ENCODE measurements around the gene MRTFA. TPM values are rescaled to one million over a fixed set of nuclear protein-coding genes. Genes with fewer than 3 reads are reported as not detected.

The MRTFA gene
- polyA plus RNA-seq, 3 donors = 15.3 to 19.7 (median 15.8) TPM

DNA sequence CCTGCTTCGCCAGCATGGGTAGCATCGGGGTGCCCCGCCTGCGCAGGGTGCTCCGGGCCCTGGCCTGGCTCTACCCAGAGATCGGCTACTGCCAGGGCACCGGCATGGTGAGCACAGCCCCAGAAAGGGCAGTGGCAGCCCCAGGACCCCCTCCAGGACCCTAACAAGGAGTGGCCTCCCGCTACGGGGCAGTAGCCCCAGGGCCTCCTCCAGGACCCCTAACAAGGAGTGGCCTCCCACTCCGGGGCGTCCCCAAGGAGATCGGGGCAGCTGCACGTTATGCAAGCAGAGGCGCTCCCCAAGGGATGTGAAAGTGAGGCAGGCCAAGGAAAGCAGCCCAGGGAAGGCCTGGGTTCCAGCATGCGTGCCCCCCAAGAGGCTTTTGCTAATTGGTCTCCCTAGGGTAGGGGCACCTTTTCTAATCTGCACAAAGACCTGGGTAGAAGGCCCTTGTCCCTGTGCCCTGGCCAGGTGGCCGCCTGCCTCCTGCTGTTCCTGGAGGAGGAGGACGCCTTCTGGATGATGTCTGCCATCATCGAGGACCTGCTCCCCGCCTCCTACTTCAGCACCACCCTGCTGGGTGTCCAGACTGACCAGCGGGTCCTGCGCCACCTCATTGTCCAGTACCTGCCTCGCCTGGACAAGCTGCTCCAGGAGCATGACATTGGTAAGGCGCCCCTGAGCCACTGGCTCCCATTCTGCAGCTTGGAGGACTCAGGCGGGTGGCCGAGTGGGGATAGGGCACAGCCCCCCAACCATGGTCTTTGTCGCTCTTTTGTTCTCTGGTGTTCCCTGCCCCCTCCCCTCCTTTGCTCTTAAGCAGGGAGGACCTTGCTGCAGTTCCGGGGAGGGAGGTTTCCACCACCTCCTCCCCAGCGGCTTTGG lies 231.1 kb downstream of the MRTFA start:
- no peak overlapping the region for H3K27ac ChIP-seq (ENCODE audit: low read depth, low read length)
- WGBS, 3 donors = 89 to 91% (median 90%) methylated on average over 25 to 28 of the region's 28 CpGs

DNA sequence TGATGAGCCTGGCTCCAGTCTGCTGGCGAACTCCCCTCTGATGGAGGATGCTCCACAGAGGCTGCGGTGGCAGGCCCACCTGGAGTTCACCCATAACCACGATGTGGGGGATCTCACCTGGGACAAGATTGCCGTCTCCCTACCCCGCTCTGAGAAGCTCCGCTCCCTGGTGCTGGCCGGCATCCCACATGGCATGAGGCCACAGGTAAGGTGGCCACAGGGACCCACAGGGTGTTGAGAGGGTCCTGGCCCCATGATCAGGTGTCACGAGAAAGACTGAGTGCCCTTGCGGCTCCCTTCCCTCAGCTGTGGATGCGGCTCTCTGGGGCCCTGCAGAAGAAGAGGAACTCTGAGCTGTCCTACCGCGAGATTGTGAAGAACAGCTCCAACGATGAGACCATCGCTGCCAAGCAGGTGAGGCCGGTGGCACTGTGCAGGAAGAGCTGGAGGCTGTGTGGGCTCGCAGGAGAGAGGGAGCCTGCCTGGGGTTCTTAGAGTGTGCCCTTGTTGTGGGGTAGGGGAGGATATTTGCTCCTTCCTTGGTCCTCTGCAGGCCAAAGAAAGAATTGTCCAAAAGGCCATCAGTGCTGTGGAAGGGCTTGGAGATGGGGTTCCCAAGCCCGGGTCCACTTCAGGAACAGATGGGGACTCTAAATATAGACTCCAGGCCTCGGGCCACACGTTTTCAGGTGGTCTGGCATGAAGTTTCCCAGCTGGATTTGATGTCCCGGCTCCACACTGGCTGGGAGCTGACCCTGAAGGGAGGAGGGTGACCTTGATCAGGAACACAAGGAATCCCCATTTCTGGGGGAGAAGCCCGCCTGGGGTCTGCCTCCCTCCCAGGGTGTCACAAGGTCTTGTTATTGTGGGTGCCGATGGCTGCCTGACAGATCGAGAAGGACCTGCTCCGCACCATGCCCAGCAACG lies 232.0 kb downstream of the MRTFA start:
- 84 to 91% (median 89%) methylated on average over 25 of the region's 25 CpGs for WGBS, 3 donors
- H3K27ac ChIP-seq (ENCODE audit: low read depth, low read length) = no peak overlapping the region

DNA sequence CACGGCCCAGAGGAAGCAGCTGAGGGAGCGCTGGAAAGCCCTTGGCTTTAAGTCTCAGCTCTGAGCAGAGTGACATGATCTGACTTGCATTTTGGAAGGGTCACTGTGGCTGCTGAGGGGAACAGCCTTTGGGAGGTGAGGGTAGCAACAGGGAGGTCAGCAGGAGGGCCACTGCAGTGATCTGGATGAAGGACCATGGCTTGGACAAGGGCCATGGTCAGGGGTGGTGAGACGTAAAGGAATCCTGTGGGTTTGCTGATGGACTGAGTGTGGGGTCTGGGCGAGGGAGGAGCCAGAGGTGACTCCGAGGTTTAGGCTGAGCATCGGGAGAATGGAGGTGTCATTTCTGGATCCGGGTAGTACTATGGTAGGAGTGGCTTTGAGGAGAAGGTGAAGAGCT lies 232.9 kb downstream of the MRTFA start:
- WGBS, 3 donors = 89 to 92% (median 92%) methylated on average over 7 of the region's 7 CpGs
- H3K27ac ChIP-seq (ENCODE audit: low read depth, low read length) = no peak overlapping the region

DNA sequence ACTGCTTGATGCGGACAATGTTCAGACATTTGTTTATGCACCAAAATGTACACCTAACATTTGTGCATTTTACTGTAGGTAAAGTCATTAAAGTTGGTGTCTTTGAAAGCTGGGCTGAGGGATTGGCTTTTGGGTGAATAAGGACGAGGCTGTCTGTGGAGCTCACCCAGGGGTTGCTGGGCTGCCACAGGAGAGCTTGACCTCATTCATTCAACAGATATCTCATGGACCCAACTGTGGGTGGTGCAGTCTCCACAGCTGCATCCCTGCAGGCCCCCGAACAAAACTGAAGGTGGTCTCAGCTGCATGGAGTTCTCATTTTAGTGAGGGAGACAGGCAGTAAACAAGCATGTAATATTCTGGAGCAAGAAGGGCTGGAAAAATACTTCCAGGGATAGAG lies 233.4 kb downstream of the MRTFA start:
- WGBS, 3 donors = 88 to 96% (median 94%) methylated on average over 3 of the region's 3 CpGs
- H3K27ac ChIP-seq (ENCODE audit: low read depth, low read length) = no peak overlapping the region

DNA sequence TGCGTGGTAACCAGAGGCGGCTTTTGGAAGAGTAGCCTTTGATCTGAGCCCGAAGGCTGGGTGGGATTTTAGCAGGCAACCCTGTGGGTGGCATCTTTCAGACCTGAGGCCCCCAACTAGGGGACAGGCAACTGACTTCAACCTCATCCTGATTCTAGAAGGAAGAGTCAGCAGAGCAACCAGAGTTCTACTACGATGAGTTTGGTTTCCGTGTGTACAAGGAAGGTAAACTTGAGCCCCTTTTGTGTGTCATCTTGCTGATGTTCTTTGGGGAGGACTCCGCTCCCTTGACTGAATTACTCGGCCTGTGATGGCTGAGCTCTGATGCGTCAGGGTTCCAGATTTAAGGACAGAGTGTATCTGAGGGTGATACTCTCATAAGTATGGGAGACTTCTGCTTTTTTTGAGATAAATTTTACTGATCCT lies 234.5 kb downstream of the MRTFA start:
- 87 to 95% (median 93%) methylated on average over 8 of the region's 8 CpGs for WGBS, 3 donors
- H3K27ac ChIP-seq (ENCODE audit: low read depth, low read length) = no peak overlapping the region

DNA sequence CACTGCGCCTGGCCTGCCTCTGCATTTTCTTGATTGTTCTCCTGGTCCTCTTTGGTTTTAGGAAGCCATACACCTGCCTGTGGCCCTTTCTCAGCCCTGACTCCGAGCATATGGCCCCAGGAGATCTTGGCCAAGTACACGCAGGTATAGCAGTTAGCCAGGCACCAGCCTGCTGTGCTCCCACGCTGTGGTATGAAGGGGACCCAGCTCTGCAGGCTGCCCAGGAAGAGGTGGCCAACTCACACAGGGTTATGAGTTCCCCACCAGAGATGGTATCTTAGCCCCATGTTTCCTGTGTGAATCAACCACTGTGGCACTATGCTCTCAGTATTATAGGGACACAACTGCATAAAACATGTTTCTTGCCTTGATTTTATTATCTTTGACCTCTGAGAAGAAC lies 235.0 kb downstream of the MRTFA start:
- WGBS, 3 donors = 80 to 83% (median 82%) methylated on average over 4 of the region's 4 CpGs
- H3K27ac ChIP-seq (ENCODE audit: low read depth, low read length) = no peak overlapping the region

DNA sequence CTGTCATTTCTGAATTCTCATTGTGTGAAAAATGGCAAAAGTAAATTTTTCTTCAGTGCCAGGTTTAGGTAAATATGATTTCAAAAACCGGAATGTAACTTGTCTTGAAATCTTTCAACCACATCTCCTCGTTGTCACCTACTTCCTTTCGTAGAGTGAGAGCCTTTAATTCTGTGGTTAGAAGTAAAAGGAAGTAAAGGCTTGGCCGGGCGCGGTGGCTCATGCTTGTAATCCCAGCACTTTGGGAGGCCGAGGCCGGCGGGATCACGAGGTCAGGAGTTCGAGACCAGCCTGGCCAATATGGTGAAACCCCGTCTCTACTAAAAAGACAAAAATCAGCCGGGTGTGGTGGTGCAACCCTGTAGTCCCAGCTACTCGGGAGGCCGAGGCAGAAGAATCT lies 236.4 kb downstream of the MRTFA start:
- 46 to 83% (median 60%) methylated on average over 15 of the region's 15 CpGs for WGBS, 3 donors
- H3K27ac ChIP-seq (ENCODE audit: low read depth, low read length) = no peak overlapping the region

DNA sequence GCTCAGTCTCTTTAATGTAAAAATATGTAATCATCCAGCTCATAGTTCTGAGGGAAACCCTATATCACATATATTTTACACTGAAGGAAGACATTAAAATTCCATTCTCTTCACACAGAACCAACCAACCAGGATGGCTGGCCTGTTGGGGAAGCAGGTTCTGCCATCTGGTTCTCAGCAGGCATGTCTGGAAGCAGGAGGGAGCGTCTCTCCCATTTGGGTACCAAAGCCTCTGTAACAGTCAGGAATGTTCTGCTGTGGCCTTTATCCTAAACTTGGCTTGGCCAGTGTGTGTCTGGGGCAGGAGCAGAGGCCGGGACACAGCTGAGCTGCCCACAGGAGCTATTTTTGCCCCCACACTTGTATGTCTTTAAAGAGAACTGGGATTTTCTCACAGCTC lies 236.9 kb downstream of the MRTFA start:
- WGBS, 3 donors = 68 to 86% (median 72%) methylated on average over 2 of the region's 2 CpGs
- H3K27ac ChIP-seq (ENCODE audit: low read depth, low read length) = no peak overlapping the region

DNA sequence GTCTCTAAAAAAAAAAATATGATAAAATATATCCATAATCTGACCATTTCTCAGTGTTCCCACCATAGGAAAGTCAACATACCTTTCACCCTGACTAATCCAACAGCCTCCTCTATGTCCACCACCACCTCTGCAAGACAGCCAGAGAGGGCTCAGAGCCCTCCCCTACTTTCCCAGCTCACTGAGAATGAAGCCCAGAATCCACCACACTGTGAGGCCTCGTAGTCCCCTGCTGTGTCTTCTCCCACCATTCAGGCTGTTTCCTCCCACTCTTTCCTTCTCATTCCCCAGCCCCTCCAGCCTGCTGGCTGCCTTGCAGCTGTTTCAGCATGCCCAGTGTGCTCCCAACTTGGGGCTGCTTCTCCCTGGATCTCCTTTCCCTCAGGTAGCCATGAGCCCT lies 239.1 kb downstream of the MRTFA start:
- WGBS, 3 donors = 46 to 62% (median 48%) methylated on average over 1 of the region's 1 CpG
- no peak overlapping the region for H3K27ac ChIP-seq (ENCODE audit: low read depth, low read length)

DNA sequence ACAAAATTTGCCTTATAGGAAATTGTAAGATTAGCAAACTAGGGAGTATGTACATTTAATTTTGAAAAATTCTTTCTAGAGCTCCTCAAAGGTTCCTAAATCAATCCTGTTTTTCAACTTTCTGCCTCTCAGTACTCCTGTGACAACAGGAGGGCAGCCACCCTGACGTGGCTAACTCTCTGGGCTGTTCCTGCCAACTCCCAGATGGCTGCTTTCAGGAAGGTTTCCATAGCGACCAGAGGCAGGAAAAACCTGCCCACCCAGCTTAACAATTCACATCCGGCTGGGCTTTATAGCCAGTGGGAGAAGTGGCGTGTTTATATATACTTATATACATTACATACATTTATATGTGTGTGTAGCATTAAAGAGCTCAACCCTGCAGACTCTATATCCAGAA lies 239.6 kb downstream of the MRTFA start:
- WGBS, 3 donors = 16 to 44% (median 37%) methylated on average over 4 of the region's 4 CpGs
- H3K27ac ChIP-seq (ENCODE audit: low read depth, low read length) = no peak overlapping the region

DNA sequence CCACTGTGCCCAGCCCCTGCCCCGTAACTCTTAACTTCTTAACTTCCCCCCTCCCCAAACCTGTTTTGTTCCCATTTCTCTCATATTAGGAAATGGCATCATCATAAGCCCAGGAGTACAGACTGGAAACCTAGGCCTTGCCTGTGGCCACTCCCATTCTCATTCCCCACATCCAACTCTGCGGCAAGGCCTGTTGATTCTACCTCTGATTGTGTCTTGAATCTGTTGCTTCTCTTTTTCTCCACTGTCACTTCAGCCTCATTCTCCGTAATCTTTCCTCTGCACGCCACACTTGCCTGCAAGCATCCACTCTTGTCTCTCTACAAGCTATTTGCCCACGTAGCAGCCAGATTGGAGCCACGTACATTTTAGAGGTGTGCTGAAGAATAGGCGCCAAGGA lies 240.9 kb downstream of the MRTFA start:
- WGBS, 3 donors = 90 to 92% (median 90%) methylated on average over 7 of the region's 7 CpGs
- H3K27ac ChIP-seq (ENCODE audit: low read depth, low read length) = no peak overlapping the region

DNA sequence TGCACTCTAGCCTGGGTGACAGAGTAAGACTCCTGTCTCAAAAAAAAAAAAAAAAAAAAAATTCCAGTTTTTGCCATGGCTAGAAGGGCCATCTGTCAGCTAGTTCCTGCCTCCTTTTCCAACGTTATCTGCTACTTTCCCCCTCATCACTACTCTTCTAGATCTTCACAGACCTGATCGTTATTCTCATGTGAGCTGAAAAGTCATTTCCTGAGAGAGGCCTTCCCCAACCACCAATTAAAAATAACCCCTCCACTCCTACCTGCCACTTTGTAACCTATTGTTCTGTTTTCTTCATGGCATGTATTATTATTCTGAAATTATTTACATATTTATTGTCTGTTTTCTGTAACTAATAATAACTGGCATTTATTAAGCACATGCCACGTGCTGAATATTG lies 241.9 kb downstream of the MRTFA start:
- WGBS, 3 donors = 39 to 78% (median 55%) methylated on average over 3 of the region's 3 CpGs
- no peak overlapping the region for H3K27ac ChIP-seq (ENCODE audit: low read depth, low read length)

DNA sequence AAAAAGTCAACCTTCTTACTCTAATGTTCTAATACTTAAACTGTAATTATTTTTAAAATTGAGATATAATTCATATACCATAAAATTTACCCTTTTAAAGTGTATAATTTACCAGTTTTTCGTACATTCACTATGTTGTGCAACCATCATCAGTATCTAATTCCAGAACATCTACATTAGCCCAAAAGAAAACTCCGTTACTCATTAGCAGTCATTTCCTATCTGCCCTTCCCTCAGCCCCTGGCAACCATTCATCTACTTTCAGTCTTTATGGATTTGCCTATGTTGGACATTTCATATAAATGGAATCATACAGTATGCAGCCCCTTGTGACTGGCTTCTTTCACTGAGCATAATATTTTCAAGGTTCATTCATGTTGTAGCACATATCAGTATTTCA lies 243.9 kb downstream of the MRTFA start:
- H3K27ac ChIP-seq (ENCODE audit: low read depth, low read length) = no peak overlapping the region
- WGBS, 3 donors = 71 to 85% (median 79%) methylated on average over 2 of the region's 2 CpGs

DNA sequence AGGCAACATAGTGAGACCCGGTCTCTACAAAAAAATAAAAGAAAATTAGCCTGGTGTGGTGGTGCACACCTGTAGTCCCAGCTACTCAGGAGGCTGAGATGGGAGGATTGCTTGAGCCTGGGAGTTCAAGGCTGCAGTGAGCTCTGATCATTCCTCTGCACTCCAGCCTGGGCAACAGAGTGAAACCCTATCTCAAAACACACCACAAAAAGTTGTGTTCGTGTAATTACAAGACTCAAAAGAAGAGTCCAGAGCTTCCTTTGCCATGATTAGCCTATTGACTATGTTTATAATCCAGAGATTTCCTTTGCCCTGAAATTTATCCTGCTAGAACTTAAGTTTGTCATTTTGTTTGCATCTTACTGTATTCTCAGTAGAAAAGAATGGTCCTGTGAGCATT lies 245.1 kb downstream of the MRTFA start:
- H3K27ac ChIP-seq (ENCODE audit: low read depth, low read length) = no peak overlapping the region
- 81 to 88% (median 82%) methylated on average over 2 of the region's 2 CpGs for WGBS, 3 donors

DNA sequence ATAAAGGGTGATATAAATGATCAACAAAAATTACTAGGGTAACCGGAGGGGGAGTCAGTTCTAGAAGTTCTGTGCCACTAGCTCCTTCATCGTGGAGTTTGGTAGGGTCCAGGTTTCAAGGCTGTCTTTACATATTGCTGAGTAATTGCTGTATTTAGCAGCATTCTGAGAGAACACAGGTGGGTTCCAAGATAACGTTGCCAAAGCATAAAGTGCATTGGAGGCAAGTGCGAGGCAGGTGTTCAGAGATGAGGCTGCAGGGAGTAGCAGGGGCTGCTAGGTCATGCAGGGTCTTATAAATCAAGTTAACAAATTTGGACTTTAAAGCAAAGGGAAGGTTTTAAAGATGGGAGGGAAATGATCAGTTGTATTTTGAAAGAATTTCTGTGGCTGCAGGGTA lies 248.3 kb downstream of the MRTFA start:
- H3K27ac ChIP-seq (ENCODE audit: low read depth, low read length) = no peak overlapping the region
- WGBS, 3 donors = 26 to 72% (median 60%) methylated on average over 4 of the region's 4 CpGs

DNA sequence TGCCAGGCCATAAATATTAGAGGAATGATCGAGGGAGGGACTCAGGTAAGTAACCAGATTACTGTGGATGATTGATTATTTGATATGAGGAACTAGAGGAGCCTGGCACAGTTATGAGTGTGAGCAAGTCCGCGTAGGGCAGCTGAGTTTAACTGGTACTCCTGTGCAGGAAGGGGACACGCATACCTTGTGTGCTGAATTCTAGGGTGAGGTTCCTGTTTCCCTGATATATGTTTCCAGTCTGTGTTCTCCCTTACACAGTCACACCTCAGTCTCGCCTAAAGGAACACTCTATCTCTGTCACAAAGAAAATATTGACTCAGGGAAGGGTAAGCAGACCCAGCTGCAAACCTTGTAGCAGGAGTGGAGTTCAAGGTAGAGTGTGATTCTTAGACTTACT lies 248.8 kb downstream of the MRTFA start:
- no peak overlapping the region for H3K27ac ChIP-seq (ENCODE audit: low read depth, low read length)
- WGBS, 3 donors = 21 to 71% (median 59%) methylated on average over 5 of the region's 5 CpGs

DNA sequence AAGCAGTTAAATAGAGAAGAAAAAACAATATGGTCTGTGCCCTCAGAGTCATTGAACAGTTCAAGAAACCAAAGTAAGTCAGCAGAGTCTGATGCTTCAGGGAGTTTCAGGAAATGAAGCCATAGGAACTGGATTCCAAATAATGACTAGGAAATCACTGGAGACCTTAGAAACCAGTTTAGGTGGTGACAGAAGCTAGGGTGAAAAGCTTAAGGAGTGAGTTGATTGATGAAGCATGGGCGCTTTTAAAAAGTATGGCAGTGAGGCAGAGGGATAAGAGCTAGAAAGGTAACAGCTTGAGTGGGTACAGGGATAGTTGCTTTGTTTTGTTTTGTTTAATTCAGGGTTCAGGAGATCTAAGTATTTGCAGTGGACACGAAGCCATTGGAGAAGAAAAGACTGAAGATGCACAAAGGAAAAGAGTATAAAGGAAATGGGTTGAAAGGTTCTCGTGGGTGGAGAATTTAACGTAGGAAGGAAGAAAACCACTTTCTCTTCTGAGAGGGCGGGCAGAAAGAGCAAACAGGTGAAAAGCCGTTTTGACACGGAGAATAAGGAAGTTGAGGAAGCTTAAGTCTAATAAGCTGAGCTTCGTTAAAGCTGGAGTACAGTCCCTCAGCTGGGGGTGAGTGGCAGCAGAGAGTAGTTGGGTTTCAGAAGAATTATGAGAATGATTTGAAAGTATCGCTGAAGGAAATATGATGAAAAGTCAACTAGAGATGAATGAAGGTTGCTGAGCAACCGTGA lies 251.3 kb downstream of the MRTFA start:
- no peak overlapping the region for H3K27ac ChIP-seq (ENCODE audit: low read depth, low read length)
- WGBS, 3 donors = 41 to 49% (median 46%) methylated on average over 10 of the region's 10 CpGs

DNA sequence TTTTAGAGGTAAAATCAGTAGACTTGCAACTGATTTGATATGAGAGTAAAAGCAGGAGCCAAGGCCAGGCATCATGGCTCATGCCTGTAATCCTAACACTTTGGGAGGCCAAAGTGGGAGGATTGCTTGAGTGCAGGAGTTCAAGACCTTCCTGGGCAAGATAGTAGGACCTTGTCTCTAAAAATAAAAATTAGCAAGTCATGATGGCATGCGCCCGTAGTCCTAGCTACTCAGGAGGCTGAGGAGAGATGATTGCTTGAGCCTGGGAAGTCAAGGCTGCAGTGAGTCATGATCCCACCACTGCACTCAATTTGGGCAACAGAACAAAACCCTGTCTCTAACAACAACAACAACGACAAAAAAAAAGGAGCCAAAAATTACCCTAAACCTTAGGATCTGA lies 252.6 kb downstream of the MRTFA start:
- H3K27ac ChIP-seq (ENCODE audit: low read depth, low read length) = no peak overlapping the region
- WGBS, 3 donors = 64 to 90% (median 69%) methylated on average over 3 of the region's 3 CpGs

DNA sequence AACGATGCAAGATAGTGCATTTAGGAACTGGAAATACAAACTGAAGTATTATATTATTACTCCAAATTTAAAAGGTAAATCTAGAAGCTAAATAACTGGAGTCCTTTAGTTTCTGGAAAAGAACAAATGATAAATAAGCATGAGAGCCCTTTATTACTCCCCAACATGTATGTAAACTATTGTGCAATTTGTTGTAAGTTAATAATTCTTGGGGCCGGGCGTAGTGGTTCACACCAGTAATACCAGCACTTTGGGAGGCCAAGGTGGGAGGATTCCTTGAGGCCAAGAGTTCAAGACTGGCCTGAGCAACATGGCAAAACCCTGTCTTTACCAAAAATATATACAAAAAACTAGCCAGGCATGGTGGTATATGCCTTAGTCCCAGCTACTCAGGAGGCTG lies 255.1 kb downstream of the MRTFA start:
- WGBS, 3 donors = 89 to 97% (median 96%) methylated on average over 3 of the region's 3 CpGs
- no peak overlapping the region for H3K27ac ChIP-seq (ENCODE audit: low read depth, low read length)
